CD4-positive, alpha-beta T cell treated with Interleukin-6 for 4 hours (primary cell): Measurements from ENCODE around the gene CHD2.

Source experiments
- DNase-seq: peaks from one replicate; pipeline ENCODE4 v3.0.0-alpha.2; 2020; ENCODE audit warnings: mixed read lengths

Gene CHD2

DNA sequence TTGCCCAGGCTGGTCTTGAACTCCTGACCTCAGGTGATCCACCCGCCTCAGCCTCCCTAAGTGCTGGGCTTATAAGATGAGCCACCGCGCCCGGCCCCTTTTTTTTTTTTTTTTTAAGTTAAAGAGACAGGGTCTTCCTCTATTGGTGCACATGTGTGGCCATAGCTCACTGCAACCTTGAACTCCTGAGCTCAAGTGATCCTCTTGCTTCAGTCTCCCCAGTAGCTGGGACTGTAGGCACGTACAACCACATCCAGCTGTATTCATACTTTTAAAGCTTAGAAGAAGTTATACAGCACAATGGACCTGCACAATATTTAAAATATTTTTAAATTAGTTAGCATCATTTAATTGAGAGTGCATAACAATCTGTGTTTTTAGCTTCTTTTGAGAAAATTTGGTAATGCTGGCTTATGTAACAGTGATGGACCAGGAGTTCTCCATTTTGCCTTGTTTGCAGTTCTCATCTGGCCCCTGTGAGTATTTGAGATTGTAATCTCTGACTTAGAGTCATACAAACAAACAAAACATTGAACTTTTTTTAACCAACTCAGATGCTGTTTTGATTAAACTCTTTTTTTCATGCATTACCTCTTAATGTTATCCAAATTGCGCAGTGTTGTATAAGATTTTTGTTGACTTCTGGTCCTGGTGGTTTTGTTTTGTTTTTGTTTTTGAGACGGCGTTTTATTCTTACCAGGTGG is 33.0 kb downstream of the CHD2 start:
- DNase-seq: no peak

DNA sequence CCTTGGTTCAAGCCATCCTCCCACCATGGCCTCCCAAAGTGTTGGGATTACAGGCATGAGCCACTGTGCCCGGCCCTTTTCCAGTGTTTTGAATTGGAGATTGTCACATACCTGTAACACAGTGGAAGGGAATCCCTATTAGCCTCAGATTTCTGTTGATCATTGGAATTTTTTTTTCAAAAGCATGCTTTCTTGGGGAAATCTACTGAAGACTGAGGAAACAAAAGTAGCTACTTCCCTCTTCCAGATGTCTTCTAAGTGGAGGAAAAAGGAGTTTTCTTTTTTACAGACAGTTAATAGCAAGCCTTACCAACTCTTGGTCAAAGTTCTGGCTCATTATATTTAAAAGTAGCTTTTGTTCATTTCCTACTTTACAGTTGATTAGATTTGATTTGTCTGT is 33.7 kb downstream of the CHD2 start:
- no peak for DNase-seq

DNA sequence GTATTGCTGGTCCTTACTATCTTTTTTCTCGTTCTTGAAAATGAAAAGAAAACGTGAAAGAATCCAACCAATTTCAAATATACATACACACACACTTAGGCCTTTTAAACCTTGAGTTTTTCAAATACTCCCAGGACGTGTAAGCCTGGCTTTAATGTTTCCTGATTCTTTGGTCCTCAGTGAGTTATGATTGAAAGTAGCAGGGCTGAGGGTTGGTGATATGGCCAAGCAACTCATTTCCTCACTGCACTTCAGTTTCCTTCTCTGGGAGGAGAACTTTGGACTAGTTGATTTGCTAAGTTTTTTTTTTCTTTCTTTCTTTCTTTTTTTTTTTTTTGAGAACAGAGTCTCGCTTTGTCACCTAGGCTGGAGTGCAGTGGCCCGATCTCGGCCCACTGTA is 34.6 kb downstream of the CHD2 start:
- no peak for DNase-seq

DNA sequence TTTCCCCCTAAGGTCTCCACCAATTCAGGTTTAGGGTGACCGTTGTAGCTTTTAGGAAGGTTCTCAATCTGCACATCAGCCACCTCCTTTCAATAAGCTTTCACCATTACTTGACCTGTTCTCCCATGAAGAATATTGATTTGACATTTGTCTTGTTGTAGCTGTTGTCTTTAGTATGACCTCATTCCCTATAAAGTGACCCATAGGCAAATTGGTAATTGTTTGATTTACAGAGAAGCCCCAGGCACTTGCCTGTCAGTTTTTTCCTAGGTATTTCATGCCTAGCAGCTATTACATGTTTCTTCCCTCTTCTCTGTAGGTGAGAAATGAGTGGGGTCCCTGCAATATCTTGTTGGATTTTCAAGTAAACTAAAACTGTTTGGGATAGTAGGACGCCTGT is 36.0 kb downstream of the CHD2 start:
- DNase-seq: no peak

DNA sequence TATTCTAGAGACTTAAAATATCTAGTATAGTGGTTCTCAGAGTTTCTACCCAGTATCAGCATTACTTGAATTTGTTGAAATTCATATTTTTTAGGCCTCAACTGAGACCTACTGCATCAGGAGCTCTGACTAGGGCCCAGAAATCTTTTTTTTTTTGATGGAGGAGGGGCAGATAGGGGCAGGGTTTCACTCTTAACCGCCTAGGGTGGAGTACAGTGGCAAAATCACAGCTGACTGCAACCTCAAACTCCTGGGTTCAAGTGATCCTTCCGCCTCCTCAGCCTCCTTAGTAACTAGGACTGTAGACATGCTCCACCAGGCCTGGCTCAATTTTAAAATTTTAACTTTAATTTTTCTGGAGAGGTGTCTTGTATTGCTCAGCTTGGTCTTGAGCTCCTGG is 36.6 kb downstream of the CHD2 start:
- DNase-seq: no peak

DNA sequence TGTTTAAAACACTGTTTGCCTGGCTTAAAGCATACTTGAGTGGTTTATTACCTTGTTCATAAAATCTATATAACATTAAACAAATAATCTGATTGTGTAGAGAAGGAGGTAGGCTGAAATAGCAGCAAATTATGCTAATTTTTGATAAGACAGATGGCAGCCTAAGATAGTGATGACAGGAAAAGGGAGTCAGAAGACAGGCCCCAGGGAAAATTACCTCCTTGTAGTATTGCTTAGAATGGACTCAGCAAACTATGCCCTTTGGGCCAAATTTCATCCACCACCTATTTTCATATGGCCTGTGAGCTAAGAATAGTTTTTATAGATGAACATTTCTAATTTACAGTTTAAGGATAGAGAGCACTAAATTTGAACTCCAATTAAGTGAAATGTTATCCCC is 37.8 kb downstream of the CHD2 start:
- no peak for DNase-seq

DNA sequence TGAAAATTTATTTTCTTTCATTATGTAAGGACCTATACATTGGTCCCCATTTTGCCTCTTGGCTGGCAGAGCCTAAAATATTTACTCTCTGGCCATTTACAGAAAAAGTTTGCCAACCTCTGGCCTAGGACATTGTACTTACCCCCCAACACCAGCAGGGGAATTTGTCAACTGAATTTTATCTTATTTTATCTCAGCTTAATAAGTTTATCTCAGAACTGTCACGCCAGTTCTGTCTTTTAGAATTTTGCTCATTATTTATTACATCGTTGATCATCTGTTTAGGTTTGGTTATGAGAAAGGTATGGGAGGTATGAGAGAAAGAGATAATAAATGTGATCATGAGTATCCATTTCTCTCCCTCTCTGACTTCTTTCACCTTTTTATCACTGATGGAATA is 38.3 kb downstream of the CHD2 start:
- no peak for DNase-seq

DNA sequence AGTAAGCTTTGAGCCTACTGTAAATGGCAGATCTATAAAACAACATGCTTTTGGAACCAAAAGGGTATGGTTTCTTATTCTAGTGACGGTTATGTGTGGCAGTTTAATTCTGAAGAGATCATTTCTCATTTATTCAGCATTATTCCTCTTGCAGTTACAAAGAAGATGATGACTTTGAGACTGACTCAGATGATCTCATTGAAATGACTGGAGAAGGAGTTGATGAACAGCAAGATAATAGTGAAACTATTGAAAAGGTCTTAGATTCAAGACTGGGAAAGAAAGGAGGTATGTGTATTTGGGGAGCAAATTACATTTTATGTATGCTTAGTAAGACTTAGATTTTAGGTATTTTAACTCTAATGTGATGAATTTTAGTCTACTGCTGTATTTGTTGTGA is 41.5 kb downstream of the CHD2 start:
- DNase-seq: no peak

DNA sequence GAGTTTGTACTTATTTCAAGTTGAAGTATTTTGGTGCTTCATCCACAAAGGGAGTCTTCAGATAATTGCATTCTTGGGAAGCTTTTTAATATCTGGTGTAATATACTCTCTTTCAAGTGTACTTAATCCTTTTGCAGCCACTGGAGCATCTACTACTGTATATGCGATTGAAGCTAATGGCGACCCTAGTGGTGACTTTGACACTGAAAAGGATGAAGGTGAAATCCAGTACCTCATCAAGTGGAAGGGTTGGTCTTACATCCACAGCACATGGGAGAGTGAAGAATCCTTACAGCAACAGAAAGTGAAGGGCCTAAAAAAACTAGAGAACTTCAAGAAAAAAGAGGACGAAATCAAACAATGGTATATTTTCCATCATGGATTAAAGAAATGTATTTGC is 42.6 kb downstream of the CHD2 start:
- DNase-seq: no peak

DNA sequence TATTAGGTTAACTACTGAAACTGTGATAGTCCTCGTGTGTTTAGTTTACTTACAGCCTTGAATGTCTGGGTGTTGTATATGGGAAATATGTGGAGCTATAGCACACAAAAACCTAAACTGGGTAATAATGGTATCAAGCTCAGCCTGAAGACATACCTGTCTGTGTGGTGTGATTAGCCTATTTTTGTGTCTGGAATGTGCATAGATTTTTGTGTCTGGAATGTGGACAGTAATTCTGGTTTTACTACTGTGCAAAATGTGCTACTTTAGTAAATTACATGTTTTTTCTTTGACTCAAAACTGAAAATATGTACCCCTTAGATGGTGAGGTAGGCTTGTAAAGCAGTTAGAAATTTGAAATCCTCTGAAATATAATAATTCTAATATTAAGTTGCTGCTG is 43.5 kb downstream of the CHD2 start:
- DNase-seq: no peak

DNA sequence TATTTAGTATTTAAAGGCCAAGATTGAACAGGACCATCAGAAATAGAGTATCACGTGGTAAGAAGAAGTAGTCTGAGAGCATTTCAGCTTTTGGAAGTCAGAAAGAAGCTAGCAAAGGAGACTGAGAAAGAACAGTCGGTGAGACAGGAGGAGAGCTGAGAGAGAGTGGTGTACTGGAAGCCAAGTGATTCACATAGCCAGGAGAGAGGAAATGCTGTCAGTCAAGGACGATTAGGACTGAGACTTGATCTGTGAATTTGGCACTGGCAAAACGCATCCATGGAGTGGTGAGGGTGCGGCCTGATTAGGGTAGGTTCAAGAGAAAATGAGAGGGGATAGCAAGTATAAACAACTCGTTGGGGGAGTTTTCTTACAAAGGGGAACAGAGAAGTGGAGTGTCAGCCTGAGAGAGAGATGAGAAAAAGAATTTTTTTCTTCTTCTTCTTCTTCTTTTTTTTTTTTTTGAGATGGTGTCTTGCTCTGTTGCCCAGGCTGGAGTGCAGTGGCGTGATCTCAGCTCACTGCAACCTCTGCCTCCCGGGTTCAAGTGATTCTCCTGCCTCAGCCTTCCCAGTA is 44.9 kb downstream of the CHD2 start:
- DNase-seq: no peak

DNA sequence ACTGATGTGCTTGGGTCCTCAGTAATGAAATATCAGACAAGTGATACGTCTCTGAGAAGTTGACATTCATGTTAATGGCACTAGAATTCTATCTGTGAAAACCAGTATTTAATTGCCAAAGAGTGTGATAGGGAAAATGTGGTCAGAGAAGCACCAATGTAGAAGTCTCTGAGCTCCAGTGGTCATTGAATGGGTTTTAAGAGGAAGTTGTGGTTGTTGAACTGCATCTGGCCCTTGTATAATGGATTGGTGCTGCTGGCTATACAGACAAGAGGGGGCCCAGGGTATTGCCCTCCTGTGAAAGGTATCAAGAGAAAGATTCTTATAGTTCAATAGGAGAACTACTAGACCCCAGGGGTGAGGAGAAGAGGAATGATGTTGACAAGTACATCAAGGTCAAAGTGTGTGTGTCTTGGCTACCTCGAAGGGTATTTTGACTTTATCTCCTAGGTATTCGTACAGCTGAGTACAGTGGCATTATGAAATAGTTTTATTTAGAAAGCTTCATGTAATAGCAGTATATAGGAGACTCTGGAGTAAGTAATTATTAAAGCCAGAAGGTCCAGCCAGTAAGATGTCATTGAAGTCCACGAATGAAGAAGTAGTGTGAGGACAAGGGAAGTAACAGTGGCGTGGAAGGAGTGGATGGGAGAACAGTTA is 47.1 kb downstream of the CHD2 start:
- no peak for DNase-seq

DNA sequence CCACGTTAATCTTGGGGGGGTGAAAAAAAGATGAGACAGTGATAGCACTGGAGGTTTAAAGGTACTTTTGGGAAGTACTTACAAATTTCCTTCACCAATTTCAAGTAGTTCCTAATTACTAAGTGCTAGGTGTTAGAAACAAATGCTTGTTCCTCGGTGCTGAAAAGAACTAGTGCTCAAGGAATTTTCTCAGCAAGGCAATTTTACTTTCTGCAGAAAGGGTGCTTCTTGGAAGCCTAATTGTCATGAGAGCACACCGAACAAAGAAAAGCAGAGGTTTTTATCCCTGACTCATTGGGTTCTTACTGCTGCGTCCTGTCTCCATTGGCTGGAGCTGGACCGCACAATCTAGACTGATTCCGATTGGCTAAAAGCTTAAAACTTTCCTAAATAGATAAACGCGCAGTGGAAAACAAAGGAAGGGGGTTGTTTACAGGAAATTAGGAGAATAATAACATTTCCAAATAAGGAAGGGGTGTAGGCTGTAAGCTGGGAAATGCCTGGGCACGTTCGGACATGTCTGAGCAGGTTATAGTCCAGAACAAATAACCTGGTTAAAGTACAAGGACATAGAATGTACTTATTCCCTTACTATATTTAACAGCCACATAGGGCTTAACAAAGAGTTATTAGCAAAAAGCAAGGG is 49.6 kb downstream of the CHD2 start:
- DNase-seq: no peak

DNA sequence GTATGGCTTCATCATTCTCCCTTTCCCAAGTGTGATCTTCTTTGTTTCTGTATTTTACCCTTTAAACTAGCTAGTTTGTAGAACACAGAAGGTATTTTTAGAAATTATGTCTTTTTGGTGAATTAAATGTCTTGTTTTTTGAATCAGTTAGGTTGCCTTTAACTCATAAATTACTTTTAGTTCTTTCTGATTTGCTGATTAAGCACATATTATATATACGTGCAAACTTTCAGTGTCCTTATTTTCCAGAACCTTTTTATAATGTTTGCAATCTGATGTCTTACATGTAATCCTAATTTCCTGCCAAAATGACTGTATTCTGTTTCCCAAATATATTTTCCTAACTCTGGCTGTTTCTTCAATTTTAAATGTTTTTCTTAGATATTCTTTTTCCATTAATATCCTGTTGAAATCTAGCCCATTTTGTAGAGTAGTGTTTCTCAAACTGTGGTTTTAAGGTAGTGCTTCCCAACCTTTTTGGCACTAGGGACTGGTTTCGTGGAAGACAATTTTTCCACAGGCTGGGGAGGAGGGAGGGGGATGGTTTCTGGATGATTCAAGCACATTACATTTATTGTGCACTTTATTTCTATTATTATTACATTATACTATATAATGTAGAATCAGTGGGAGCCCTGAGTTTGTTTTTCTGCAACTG is 51.8 kb downstream of the CHD2 start:
- no peak for DNase-seq

DNA sequence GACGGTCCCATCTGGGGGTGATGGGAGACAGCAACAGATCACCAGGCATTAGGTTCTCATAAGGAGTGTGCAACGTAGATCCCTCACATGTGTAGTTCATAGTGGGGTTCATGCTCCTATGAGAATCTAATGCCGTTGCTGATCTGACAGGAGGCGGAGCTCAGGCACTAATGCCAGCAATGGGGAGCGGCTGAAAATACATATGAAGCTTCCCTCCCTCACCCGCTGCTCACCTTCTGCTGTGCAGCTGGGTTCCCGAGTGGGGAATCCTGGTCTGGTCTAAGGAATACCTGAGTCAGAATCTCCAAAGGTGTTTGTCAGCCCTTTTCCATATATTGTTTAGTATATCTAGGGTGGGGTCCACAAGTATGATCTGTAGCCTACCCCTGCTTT is 52.3 kb downstream of the CHD2 start:
- no peak for DNase-seq

DNA sequence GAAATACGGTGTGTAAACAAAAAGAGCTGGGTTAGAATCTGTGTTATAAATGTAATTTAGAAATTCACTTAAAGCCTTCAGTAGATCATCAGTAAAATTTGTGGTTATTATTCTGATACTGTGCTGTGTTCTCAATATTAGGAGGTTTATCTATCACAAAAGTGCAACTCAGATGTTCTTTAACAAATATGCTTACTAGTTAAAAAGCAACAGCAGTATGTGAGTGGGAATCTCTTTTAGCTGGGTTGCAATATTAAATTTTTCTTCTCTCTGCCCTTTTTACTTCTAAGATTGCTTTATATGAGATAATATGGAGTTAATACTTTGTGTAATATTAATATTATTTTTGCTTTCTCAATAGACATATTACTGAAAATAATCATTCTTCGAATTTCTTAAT is 53.4 kb downstream of the CHD2 start:
- no peak for DNase-seq

DNA sequence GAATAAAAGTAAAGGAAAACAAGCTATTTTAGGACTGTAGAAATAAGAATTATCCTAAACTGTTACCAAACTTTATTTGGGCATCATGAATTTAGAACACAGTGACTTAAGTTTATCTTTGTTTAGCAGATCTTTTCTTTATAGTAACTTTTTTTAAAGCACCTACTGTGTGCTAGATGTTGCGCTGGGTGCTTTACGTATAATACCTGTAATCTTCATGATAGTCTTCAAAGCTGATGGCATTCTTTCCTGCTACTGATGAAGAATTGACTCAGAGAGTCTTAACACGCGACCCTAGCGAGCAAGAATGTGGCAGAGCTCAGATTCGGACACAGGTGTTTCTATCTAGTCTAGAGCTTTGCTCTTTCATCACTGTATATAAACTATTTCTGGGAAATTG is 53.9 kb downstream of the CHD2 start:
- DNase-seq: no peak

DNA sequence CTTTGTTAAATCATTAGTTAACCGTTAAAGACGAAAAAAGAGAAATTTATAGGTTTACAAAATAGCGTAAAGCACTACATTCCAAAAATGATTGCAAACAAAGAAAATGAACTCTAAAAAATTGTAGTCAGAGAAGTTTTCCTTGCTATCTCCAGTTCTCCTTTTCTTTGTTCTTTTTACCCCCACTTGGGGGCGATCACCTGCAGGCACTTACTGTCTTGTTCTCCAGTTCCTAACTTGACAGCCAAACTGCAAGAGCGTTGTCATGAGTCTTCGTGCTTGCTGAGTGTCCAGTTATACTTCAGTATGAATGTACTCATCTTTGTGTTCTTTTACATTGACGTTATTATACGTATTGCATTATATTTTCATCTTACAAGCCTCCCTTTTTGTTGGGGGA is 54.5 kb downstream of the CHD2 start:
- DNase-seq: no peak

DNA sequence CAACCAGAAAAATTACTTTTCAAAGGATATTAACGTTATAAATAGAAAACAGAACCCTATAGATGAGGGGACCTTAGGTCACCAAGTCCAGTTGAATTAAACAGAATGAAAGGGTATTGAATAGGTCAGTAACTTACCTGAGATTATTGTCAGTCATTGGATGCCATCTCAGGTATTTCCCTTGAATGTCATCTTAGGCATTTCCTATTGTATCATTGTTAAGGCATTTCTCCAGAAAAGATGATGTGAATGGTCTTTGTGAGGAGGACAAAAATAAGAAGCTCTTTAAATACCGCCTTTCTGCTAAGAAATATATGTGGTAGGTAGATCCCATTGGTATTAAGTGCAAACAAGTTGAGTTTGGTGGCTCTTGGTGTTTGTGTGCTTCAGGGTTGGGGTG is 55.6 kb downstream of the CHD2 start:
- no peak for DNase-seq

DNA sequence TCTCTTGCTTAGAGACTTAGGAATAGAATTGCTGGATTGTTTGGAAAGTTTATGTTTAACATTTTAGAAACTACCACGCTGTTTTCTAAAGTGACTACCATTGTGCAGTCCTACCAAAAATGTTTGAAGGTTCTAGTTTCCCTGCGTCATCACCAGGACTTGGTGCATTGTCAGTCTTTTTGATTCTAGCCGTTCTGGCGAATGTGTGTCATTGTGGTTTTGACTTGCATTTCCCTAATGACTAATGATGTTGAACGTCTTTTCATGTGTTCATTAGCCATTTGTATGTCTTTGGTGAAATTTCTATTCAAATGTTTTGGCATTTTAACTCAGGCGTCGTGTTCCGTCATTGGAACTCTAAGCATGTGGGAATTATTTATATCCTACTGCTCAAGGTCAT is 58.0 kb downstream of the CHD2 start:
- peak; percentile 57 for DNase-seq

DNA sequence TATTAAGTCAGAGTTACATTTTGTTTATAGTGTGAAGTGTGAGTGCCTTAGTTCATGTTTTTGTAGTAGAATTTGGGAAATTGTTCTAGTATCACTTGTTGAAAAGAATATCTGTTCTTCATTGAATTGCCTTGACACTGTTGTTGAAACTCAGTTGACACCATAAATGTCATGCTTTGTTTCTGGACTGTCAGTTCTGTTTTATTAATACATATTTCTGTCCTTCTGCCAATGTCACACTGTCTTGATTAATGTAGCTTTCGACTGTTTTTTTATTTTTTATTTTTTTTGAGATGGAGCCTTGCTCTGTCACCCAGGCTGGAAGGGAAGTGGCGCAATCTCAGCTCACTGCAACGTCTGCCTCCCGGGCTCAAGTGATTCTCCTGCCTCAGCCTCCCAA is 59.1 kb downstream of the CHD2 start:
- DNase-seq: no peak

DNA sequence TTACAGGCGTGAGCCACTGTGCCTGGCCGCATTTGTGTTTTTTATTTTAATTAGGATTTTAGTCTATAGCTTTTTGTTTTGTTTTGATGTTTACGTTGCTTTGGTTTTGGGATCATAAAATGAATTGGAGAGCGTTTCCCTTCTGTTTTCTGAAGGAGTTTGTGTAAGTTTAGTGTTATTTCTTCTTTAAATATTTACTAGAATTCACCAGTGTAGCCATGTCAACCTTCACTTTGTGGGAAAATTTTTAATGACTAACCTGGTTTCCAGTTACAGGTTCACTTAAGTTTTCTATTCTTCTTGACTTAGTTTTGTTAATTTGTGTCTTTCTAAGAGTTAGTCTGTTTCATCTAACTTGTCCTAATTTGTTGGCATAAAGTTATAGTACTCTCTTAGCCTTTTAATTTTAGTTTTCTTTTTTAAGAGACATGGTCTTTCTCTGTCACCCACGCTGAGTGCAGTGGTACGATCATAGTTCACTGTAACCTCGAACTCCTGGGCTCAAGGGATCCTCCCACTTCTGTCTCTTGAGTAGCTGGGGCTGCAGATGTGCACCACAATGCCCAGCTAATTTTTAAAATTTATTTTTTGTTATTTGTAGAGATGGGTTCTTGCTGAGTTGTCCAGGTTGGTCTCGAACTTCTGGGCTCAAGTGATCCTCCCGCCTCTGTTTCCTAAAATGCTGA is 61.0 kb downstream of the CHD2 start:
- no peak for DNase-seq

DNA sequence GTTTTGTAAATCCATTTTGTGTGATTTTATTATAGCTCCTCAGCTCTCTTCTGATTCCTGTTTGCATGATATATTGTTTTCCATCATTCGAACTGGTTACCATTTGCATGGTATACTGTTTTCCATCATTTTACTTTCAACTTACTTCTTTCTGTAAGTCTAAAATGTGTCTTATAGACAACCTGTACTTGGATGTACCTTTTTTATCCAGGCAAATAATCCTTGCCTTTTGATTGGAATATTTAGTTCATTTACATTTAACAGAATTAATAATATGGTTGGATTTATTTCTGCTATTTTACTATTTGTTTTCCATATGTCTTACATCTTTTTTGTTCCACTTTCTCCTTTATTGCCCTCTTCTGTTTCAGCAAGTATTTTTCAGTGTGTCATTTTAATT is 62.8 kb downstream of the CHD2 start:
- DNase-seq: no peak
